Esophagus muscularis mucosa (tissue), 3 donors: ENCODE measurements around the gene ARG1.

Experiments
- CTCF ChIP-seq, 3 experiments: fragments of 200-600 bp in 2 of 3; fragments of 450-650 bp in 1 of 3; sonication (generic) in 2 of 3; IDR thresholded peaks; one replicate each; pipeline ENCODE4 v1.5.1; 2017 to 2019; ENCODE audit warnings: antibody characterized with exemption in 3 of 3, mild to moderate bottlenecking in 2 of 3, moderate library complexity in 1 of 3
- POLR2AphosphoS5 ChIP-seq, 2 donors: sonication (generic); formaldehyde crosslinking; IDR thresholded peaks; one replicate each; pipeline ENCODE4 v1.6.1; 2017; ENCODE audit warnings: antibody characterized with exemption in 2 of 2

- TF ChIP-seq CTCF (IDR thresholded peaks at IDR 0.05) (no peak), POLR2AphosphoS5 (IDR thresholded peaks at IDR 0.05) (no peak)
These were observed 42.2 kb downstream of the ARG1 start for GRCh38 chr6:131615275-131615674.
